HepG2 (cell line): ENCODE measurements around the gene C2orf81. TPM values are rescaled to one million over a fixed set of nuclear protein-coding genes. Genes with fewer than 3 reads are reported as not detected.
A peak's percentile ranks its signal among the peaks of the same experiment; 100 is the strongest.

ENCODE experiments used
- AGO2 ChIP-seq: fragments of 200-400 bp; formaldehyde crosslinking; optimal IDR thresholded peaks from 2 replicates; pipeline ENCODE3; 2017; ENCODE audit warnings: mild to moderate bottlenecking, low read depth, low read length, moderate library complexity
- CBX2 ChIP-seq, 2 experiments: fragments of 200-600 bp in 1 of 2; sonication (generic); formaldehyde crosslinking in 1 of 2; IDR thresholded peaks; 2 replicates each; pipeline versions ENCODE4 v1.7.0 to v1.8.1; 2018 to 2022; ENCODE audit warnings: low read depth in 2 of 2, low read length in 1 of 2, mild to moderate bottlenecking in 1 of 2, missing genetic modification reagents in 1 of 2
- CEBPG ChIP-seq: IDR thresholded peaks from 2 replicates; pipeline ENCODE4 v1.6.1; 2016
- RBM22 ChIP-seq: fragments of 200-400 bp; formaldehyde crosslinking; optimal IDR thresholded peaks from 2 replicates; pipeline ENCODE3; 2017; ENCODE audit warnings: mild to moderate bottlenecking, low read length, moderate library complexity
- SAFB2 ChIP-seq: sonication (generic); formaldehyde crosslinking; IDR thresholded peaks from 2 replicates; pipeline ENCODE4 v1.5.1; 2020; ENCODE audit warnings: missing genetic modification reagents, low read depth, mild to moderate bottlenecking, borderline replicate concordance
- SP2 ChIP-seq: sonication (generic); formaldehyde crosslinking; IDR thresholded peaks from 2 replicates; pipeline ENCODE4 v1.5.1; 2020; ENCODE audit warnings: mild to moderate bottlenecking, missing genetic modification reagents
- SPEN ChIP-seq: sonication (generic); formaldehyde crosslinking; IDR thresholded peaks from 2 replicates; pipeline ENCODE4 v1.5.1; 2020; ENCODE audit warnings: low read depth, mild to moderate bottlenecking, missing genetic modification reagents
- TEAD3 ChIP-seq: optimal IDR thresholded peaks from 2 replicates; pipeline ENCODE3; 2016; ENCODE audit warnings: borderline replicate concordance
- ZBTB42 ChIP-seq: sonication (generic); formaldehyde crosslinking; IDR thresholded peaks from 2 replicates; pipeline ENCODE4 v1.5.0; 2020; ENCODE audit warnings: mild to moderate bottlenecking, missing genetic modification reagents
- ZNF230 ChIP-seq: sonication (generic); formaldehyde crosslinking; IDR thresholded peaks from 2 replicates; pipeline ENCODE4 v1.4.0; 2020; ENCODE audit warnings: mild to moderate bottlenecking, missing genetic modification reagents
- ZNF547 ChIP-seq: sonication (generic); formaldehyde crosslinking; IDR thresholded peaks from 2 replicates; pipeline ENCODE4 v1.5.1; 2020; ENCODE audit warnings: mild to moderate bottlenecking, missing genetic modification reagents
- ZNF558 ChIP-seq: sonication (generic); formaldehyde crosslinking; IDR thresholded peaks from 2 replicates; pipeline ENCODE4 v1.9.0; 2022; ENCODE audit warnings: mild to moderate bottlenecking, missing genetic modification reagents, borderline replicate concordance
- ZNF598 ChIP-seq: sonication (generic); formaldehyde crosslinking; IDR thresholded peaks from 2 replicates; pipeline ENCODE4 v1.5.1; 2020; ENCODE audit warnings: mild to moderate bottlenecking, missing genetic modification reagents, borderline replicate concordance
- ZNF761 ChIP-seq: sonication (generic); formaldehyde crosslinking; conservative IDR thresholded peaks from 2 replicates; pipeline ENCODE4 v1.4.0; 2020; ENCODE audit warnings: mild to moderate bottlenecking, missing genetic modification reagents
- ZNF777 ChIP-seq: sonication (generic); formaldehyde crosslinking; IDR thresholded peaks from 2 replicates; pipeline ENCODE4 v1.4.0; 2020; ENCODE audit warnings: missing genetic modification reagents
- ZNF883 ChIP-seq: sonication (generic); formaldehyde crosslinking; IDR thresholded peaks from 2 replicates; pipeline ENCODE4 v1.5.1; 2020; ENCODE audit warnings: mild to moderate bottlenecking, missing genetic modification reagents; ENCODE audit errors: not compliant biosample characterization
- polyA plus RNA-seq, 8 experiments: library from polyadenylated mRNA; depleted of rRNA in 3 of 8; stranded (reverse) in 7 of 8; unstranded in 1 of 8; fragments of >200 nt; fragmentation: Illumina TruSeq in 4 of 8; extraction: Trizol in 4 of 8; gene quantifications; 2 replicates each; pipeline versions ENCODE4 v1.2.1 to v1.2.3, GENCODE V29; 2011 to 2016; ENCODE audit warnings: low read depth in 4 of 8, missing spikeins in 1 of 8, mixed read lengths in 1 of 8; ENCODE audit not compliant: insufficient read depth in 1 of 8
- total RNA-seq, 5 experiments: library from RNA; depleted of rRNA; stranded (reverse); fragments of >200 nt; fragmentation: Illumina TruSeq; extraction: Trizol; gene quantifications; 2 replicates each; pipeline ENCODE4 v1.2.3, GENCODE V29; 2016; ENCODE audit warnings: low read depth in 1 of 5
- TF ChIP-seq, protein P1 (sequence below): sonication (generic); formaldehyde crosslinking; IDR thresholded peaks from 2 replicates; pipeline ENCODE4 v1.5.1; 2020; ENCODE audit warnings: missing genetic modification reagents, mild to moderate bottlenecking, borderline replicate concordance
- TF ChIP-seq, protein P2 (sequence below): sonication (generic); formaldehyde crosslinking; IDR thresholded peaks from 2 replicates; pipeline ENCODE4 v1.5.0; 2020; ENCODE audit warnings: mild to moderate bottlenecking, missing genetic modification reagents, borderline replicate concordance
- TF ChIP-seq, protein P3 (sequence below): sonication (generic); formaldehyde crosslinking; IDR thresholded peaks from 2 replicates; pipeline ENCODE4 v1.5.0; 2020; ENCODE audit warnings: missing genetic modification reagents, mild to moderate bottlenecking, borderline replicate concordance
- TF ChIP-seq, protein P4 (sequence below): sonication (generic); formaldehyde crosslinking; IDR thresholded peaks from 2 replicates; pipeline ENCODE4 v1.5.0; 2020; ENCODE audit warnings: mild to moderate bottlenecking, missing genetic modification reagents, borderline replicate concordance

The C2orf81 gene
- total and polyA plus RNA-seq, 2 of the 13 experiments (the other 11 are each of a cell fraction or from before 2014, with no cell fraction given): 0.15 to 0.17 TPM

DNA sequence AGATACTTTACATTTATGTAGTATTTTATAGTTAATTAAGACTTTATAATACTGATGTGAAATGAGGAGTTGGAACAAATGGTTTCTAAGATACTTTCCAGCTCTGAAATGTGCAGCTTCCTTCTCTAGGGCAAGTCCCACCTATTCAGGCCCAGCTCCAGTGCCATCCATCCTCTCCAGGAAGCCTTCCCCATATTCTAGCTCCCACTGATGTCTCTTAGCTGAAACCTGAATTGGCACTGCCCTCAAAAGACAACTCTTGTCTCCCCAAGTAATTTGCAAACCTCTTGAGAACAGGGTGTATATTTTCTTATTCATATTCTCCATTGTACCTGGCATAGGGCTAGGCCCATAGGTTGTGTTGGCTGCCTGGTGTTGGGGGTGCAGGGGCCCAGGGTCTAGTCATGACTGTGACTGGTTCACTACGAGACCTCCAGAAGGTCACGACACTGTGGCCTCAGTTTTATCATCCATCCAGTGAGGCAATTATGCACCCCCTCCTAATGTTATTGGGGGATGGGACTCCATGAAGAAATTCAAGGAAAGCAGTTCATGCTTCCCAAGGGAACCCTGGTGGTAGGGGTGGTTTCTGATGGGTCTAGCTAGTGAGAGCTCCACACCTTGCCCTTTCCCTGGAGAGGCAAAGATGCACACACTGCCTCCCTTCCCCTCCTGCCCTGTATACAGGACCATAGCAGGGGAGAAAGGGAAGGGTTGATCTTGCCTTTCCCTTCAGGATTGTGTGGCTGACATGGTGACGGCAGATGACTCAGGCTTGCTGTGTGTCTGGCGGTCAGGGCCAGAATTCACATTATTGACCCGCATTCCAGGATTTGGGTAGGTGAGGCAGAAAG is 2.9 kb upstream of the C2orf81 start (continued):
- TF ChIP-seq, protein P1, sequence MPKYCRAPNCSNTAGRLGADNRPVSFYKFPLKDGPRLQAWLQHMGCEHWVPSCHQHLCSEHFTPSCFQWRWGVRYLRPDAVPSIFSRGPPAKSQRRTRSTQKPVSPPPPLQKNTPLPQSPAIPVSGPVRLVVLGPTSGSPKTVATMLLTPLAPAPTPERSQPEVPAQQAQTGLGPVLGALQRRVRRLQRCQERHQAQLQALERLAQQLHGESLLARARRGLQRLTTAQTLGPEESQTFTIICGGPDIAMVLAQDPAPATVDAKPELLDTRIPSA: no peak
- TF ChIP-seq CEBPG (CRISPR knock-in tag): 0 out of 2 replicates have a peak, but pooled peaks have one; percentile 1
- peak; percentile 53; the same call in 1 of the 2 replicates for TF ChIP-seq ZNF547 (CRISPR knock-in tag)
- TF ChIP-seq ZNF598 (CRISPR knock-in tag): no peak
- no peak for TF ChIP-seq ZNF777 (CRISPR knock-in tag)
- no peak; the same call in 1 of the 2 replicates for TF ChIP-seq ZNF558
- TF ChIP-seq, protein P2, sequence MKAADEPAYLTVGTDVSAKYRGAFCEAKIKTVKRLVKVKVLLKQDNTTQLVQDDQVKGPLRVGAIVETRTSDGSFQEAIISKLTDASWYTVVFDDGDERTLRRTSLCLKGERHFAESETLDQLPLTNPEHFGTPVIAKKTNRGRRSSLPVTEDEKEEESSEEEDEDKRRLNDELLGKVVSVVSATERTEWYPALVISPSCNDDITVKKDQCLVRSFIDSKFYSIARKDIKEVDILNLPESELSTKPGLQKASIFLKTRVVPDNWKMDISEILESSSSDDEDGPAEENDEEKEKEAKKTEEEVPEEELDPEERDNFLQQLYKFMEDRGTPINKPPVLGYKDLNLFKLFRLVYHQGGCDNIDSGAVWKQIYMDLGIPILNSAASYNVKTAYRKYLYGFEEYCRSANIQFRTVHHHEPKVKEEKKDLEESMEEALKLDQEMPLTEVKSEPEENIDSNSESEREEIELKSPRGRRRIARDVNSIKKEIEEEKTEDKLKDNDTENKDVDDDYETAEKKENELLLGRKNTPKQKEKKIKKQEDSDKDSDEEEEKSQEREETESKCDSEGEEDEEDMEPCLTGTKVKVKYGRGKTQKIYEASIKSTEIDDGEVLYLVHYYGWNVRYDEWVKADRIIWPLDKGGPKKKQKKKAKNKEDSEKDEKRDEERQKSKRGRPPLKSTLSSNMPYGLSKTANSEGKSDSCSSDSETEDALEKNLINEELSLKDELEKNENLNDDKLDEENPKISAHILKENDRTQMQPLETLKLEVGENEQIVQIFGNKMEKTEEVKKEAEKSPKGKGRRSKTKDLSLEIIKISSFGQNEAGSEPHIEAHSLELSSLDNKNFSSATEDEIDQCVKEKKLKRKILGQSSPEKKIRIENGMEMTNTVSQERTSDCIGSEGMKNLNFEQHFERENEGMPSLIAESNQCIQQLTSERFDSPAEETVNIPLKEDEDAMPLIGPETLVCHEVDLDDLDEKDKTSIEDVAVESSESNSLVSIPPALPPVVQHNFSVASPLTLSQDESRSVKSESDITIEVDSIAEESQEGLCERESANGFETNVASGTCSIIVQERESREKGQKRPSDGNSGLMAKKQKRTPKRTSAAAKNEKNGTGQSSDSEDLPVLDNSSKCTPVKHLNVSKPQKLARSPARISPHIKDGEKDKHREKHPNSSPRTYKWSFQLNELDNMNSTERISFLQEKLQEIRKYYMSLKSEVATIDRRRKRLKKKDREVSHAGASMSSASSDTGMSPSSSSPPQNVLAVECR (CRISPR knock-in tag): peak; percentile 49
- TF ChIP-seq ZNF883 (CRISPR knock-in tag): peak; percentile 6
- peak; percentile 15; the same call in 1 of the 2 replicates for TF ChIP-seq SAFB2 (CRISPR knock-in tag)
- TF ChIP-seq ZNF230 (CRISPR knock-in tag): no peak; the same call in 1 of the 2 replicates
- TF ChIP-seq TEAD3 (CRISPR knock-in tag): peak; percentile 22
- TF ChIP-seq SPEN (CRISPR knock-in tag): no peak
- 0 out of 2 replicates have a peak, but pooled peaks have one; percentile 44 for TF ChIP-seq ZBTB42
- TF ChIP-seq, protein P3, sequence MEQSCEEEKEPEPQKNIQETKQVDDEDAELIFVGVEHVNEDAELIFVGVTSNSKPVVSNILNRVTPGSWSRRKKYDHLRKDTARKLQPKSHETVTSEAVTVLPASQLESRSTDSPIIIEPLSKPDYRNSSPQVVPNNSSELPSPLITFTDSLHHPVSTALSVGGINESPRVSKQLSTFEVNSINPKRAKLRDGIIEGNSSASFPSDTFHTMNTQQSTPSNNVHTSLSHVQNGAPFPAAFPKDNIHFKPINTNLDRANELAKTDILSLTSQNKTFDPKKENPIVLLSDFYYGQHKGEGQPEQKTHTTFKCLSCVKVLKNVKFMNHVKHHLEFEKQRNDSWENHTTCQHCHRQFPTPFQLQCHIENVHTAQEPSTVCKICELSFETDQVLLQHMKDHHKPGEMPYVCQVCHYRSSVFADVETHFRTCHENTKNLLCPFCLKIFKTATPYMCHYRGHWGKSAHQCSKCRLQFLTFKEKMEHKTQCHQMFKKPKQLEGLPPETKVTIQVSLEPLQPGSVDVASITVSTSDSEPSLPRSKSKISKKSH (CRISPR knock-in tag): no peak
- TF ChIP-seq ZNF761 (CRISPR knock-in tag): no peak
- TF ChIP-seq, protein P4, sequence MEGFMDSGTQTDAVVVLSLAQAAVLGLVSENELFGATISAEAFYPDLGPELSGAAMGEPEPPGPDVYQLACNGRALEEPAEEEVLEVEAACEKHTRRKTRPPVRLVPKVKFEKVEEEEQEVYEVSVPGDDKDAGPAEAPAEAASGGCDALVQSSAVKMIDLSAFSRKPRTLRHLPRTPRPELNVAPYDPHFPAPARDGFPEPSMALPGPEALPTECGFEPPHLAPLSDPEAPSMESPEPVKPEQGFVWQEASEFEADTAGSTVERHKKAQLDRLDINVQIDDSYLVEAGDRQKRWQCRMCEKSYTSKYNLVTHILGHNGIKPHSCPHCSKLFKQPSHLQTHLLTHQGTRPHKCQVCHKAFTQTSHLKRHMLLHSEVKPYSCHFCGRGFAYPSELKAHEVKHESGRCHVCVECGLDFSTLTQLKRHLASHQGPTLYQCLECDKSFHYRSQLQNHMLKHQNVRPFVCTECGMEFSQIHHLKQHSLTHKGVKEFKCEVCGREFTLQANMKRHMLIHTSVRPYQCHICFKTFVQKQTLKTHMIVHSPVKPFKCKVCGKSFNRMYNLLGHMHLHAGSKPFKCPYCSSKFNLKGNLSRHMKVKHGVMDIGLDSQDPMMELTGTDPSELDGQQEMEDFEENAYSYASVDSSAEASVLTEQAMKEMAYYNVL: no peak
- TF ChIP-seq SP2 (CRISPR knock-in tag): 0 out of 2 replicates have a peak, but pooled peaks have one; percentile 26
- no peak for TF ChIP-seq CBX2 (IDR thresholded peaks at IDR 0.05; ENCODE audit: low read depth, low read length)
- TF ChIP-seq CBX2 (CRISPR knock-in tag; IDR thresholded peaks at IDR 0.05; ENCODE audit: low read depth): no peak
- peak; percentile 89 for TF ChIP-seq RBM22
- TF ChIP-seq AGO2: peak; percentile 50
